Measurements from ENCODE around the gene WDFY3. TPM values are rescaled to one million over a fixed set of nuclear protein-coding genes. Genes with fewer than 3 reads are reported as not detected.

WDFY3 gene
- total and polyA plus RNA-seq, 2 experiments from 2014 or later: 3.1 to 45.6 TPM

GRCh38 chr4:84726356-84726755, 240.1 kb downstream of the WDFY3 start:
- H3K27me3 ChIP-seq (replicated peaks; ENCODE audit: insufficient read depth): no peaks in the 10 kb centered on the region
- H3K36me3 ChIP-seq (ENCODE audit: low read depth): peaks cover 20% of the 10 kb centered on the region
- H4K20me1 ChIP-seq (ENCODE audit: insufficient read depth): no peaks in the 10 kb centered on the region
- no peaks in the 10 kb centered on the region; the same call in 1 of the 2 replicates for H3K9me2 ChIP-seq (ENCODE audit: insufficient read depth)
- in situ Hi-C loops (cut with MboI): no loop called here
- peak overlapping the region; percentile 6; the same call in 1 of the 2 replicates for H3K9ac ChIP-seq
- WGBS, 2 experiments (ENCODE audit: low coverage in 1 of 2, low lambda C conversion rate in 2 of 2, missing lambda C conversion rate in 2 of 2): 3 to 6% methylated on average over 2 of the region's 2 CpGs
- no peaks in the 10 kb centered on the region for H3K79me2 ChIP-seq (ENCODE audit: insufficient read depth)
- H2AFZ ChIP-seq: no peak overlapping the region
- no peak overlapping the region for H3K4me3 ChIP-seq
- peak overlapping the region; percentile 7; the same call in 1 of the 2 replicates for H3K27ac ChIP-seq
- H3K9me3 ChIP-seq (ENCODE audit: low read depth): no peaks in the 10 kb centered on the region
- peaks cover 10% of the 10 kb centered on the region for H3K4me1 ChIP-seq (ENCODE audit: insufficient read depth)
- TF ChIP-seq EZH2phosphoT487 (IDR thresholded peaks at IDR 0.05; ENCODE audit: insufficient read depth, low read depth) (no peak), EZH2 (IDR thresholded peaks at IDR 0.05; ENCODE audit: insufficient read depth, poor library complexity, severe bottlenecking) (no peak)
- peak overlapping the region; percentile 28 for H3K4me2 ChIP-seq (ENCODE audit: unreplicated experiment)
- peaks cover 11% of the 10 kb centered on the region; the same call in 1 of the 2 replicates for H3F3A ChIP-seq (ENCODE audit: insufficient read depth)
- peak; percentile 59 for DNase-seq

GRCh38 chr4:84722720-84723119, 243.8 kb downstream of the WDFY3 start:
- H3K9ac ChIP-seq: no peak overlapping the region
- peaks cover 17% of the 10 kb centered on the region; the same call in 1 of the 2 replicates for H3F3A ChIP-seq (ENCODE audit: insufficient read depth)
- H3K9me3 ChIP-seq (ENCODE audit: low read depth): no peaks in the 10 kb centered on the region
- no peaks in the 10 kb centered on the region for H3K79me2 ChIP-seq (ENCODE audit: insufficient read depth)
- no peak overlapping the region for H3K4me2 ChIP-seq (ENCODE audit: unreplicated experiment)
- TF ChIP-seq EZH2 (IDR thresholded peaks at IDR 0.05; ENCODE audit: insufficient read depth, poor library complexity, severe bottlenecking): no peak
- no peak for TF ChIP-seq EZH2phosphoT487 (IDR thresholded peaks at IDR 0.05; ENCODE audit: insufficient read depth, low read depth)
- H3K9me2 ChIP-seq (ENCODE audit: insufficient read depth): no peaks in the 10 kb centered on the region; the same call in 1 of the 2 replicates
- no peaks in the 10 kb centered on the region for H4K20me1 ChIP-seq (ENCODE audit: insufficient read depth)
- in situ Hi-C loops (cut with MboI): no loop called here
- WGBS, 2 experiments (ENCODE audit: low coverage in 1 of 2, low lambda C conversion rate in 2 of 2, missing lambda C conversion rate in 2 of 2): 100% methylated on average over 1 of the region's 1 CpG
- H3K36me3 ChIP-seq (ENCODE audit: low read depth): peaks cover 44% of the 10 kb centered on the region
- H3K27me3 ChIP-seq (replicated peaks; ENCODE audit: insufficient read depth): no peaks in the 10 kb centered on the region
- no peak overlapping the region for H3K27ac ChIP-seq
- H3K4me1 ChIP-seq (ENCODE audit: insufficient read depth): peaks cover 10% of the 10 kb centered on the region
- no peak overlapping the region for H3K4me3 ChIP-seq
- no peak for DNase-seq
- no peak overlapping the region for H2AFZ ChIP-seq

- Histone ChIP-seq H3K9me2 (ENCODE audit: insufficient read depth) (no peaks in the 10 kb centered on the region; the same call in 1 of the 2 replicates), H3K79me2 (ENCODE audit: insufficient read depth) (no peaks in the 10 kb centered on the region), H3K9ac (no peak overlapping the region), H3K9me3 (ENCODE audit: low read depth) (no peaks in the 10 kb centered on the region), H4K20me1 (ENCODE audit: insufficient read depth) (no peaks in the 10 kb centered on the region), H3K27me3 (replicated peaks; ENCODE audit: insufficient read depth) (no peaks in the 10 kb centered on the region), H3K27ac (no peak overlapping the region), H2AFZ (no peak overlapping the region), H3K4me1 (ENCODE audit: insufficient read depth) (no peaks in the 10 kb centered on the region), H3K4me2 (ENCODE audit: unreplicated experiment) (no peak overlapping the region), H3K4me3 (no peak overlapping the region), H3K36me3 (ENCODE audit: low read depth) (peaks cover 45% of the 10 kb centered on the region), H3F3A (ENCODE audit: insufficient read depth) (0 out of 2 replicates have a peak, but pooled peaks cover 5% of the 10 kb centered on the region)
- TF ChIP-seq EZH2 (IDR thresholded peaks at IDR 0.05; ENCODE audit: insufficient read depth, poor library complexity, severe bottlenecking) (no peak), EZH2phosphoT487 (IDR thresholded peaks at IDR 0.05; ENCODE audit: insufficient read depth, low read depth) (no peak)
- DNase-seq: peak; percentile 27
- in situ Hi-C loops (cut with MboI): no loop called here
Measured at GRCh38 chr4:84719115-84719514, 247.4 kb downstream of the WDFY3 start.

- Histone ChIP-seq H3K9me3 (ENCODE audit: low read depth) (no peaks in the 10 kb centered on the region), H3F3A (ENCODE audit: insufficient read depth) (0 out of 2 replicates have a peak, but pooled peaks cover 5% of the 10 kb centered on the region), H3K36me3 (ENCODE audit: low read depth) (peaks cover 43% of the 10 kb centered on the region), H3K4me2 (ENCODE audit: unreplicated experiment) (no peak overlapping the region), H3K79me2 (ENCODE audit: insufficient read depth) (no peaks in the 10 kb centered on the region), H3K27me3 (replicated peaks; ENCODE audit: insufficient read depth) (no peaks in the 10 kb centered on the region), H4K20me1 (ENCODE audit: insufficient read depth) (no peaks in the 10 kb centered on the region), H3K9ac (no peak overlapping the region), H3K4me3 (no peak overlapping the region), H3K9me2 (ENCODE audit: insufficient read depth) (no peaks in the 10 kb centered on the region; the same call in 1 of the 2 replicates), H3K27ac (no peak overlapping the region), H2AFZ (no peak overlapping the region), H3K4me1 (ENCODE audit: insufficient read depth) (no peaks in the 10 kb centered on the region)
- 95 to 100% methylated on average over 2 of the region's 2 CpGs for WGBS, 2 experiments (ENCODE audit: low coverage in 1 of 2, low lambda C conversion rate in 2 of 2, missing lambda C conversion rate in 2 of 2)
- TF ChIP-seq EZH2phosphoT487 (IDR thresholded peaks at IDR 0.05; ENCODE audit: insufficient read depth, low read depth): no peak
- no peak for TF ChIP-seq EZH2 (IDR thresholded peaks at IDR 0.05; ENCODE audit: insufficient read depth, poor library complexity, severe bottlenecking)
- in situ Hi-C loops (cut with MboI): no loop called here
- no peak for DNase-seq
Measured at GRCh38 chr4:84718699-84719098, 247.8 kb downstream of the WDFY3 start.

GRCh38 chr4:84710548-84710947, 255.9 kb downstream of the WDFY3 start:
- no peaks in the 10 kb centered on the region for H3K9me3 ChIP-seq (ENCODE audit: low read depth)
- no peaks in the 10 kb centered on the region for H3K27me3 ChIP-seq (replicated peaks; ENCODE audit: insufficient read depth)
- no peaks in the 10 kb centered on the region for H3K4me1 ChIP-seq (ENCODE audit: insufficient read depth)
- no peak for DNase-seq
- H3K27ac ChIP-seq: no peak overlapping the region
- no peak overlapping the region for H3K4me2 ChIP-seq (ENCODE audit: unreplicated experiment)
- no peaks in the 10 kb centered on the region for H3K9me2 ChIP-seq (ENCODE audit: insufficient read depth)
- 98 to 99% methylated on average over 3 of the region's 3 CpGs for WGBS, 2 experiments (ENCODE audit: low coverage in 1 of 2, low lambda C conversion rate in 2 of 2, missing lambda C conversion rate in 2 of 2)
- no peaks in the 10 kb centered on the region for H3F3A ChIP-seq (ENCODE audit: insufficient read depth)
- H3K79me2 ChIP-seq (ENCODE audit: insufficient read depth): no peaks in the 10 kb centered on the region
- no peak overlapping the region for H2AFZ ChIP-seq
- peaks cover 62% of the 10 kb centered on the region for H3K36me3 ChIP-seq (ENCODE audit: low read depth)
- in situ Hi-C loops (cut with MboI): no loop called here
- no peaks in the 10 kb centered on the region for H4K20me1 ChIP-seq (ENCODE audit: insufficient read depth)
- H3K4me3 ChIP-seq: no peak overlapping the region
- no peak for TF ChIP-seq EZH2phosphoT487 (IDR thresholded peaks at IDR 0.05; ENCODE audit: insufficient read depth, low read depth)
- no peak for TF ChIP-seq EZH2 (IDR thresholded peaks at IDR 0.05; ENCODE audit: insufficient read depth, poor library complexity, severe bottlenecking)
- no peak overlapping the region for H3K9ac ChIP-seq

Data from GM23248 (cell line).